HepG2 (cell line): Measurements from ENCODE around the gene BLMH. TPM values are rescaled to one million over a fixed set of nuclear protein-coding genes. Genes with fewer than 3 reads are reported as not detected.
A peak's percentile ranks its signal among the peaks of the same experiment; 100 is the strongest.

ENCODE experiments used
- CREB1 ChIP-seq, 2 experiments: fragments of 450-650 bp in 1 of 2; IDR thresholded peaks; 2 replicates each; pipeline ENCODE4 v1.6.1; 2016 to 2017; ENCODE audit warnings: control low read depth in 1 of 2, mild to moderate bottlenecking in 1 of 2, missing compliant biosample characterization in 1 of 2, missing genetic modification characterization in 1 of 2
- NFE2 ChIP-seq: sonication (generic); formaldehyde crosslinking; IDR thresholded peaks from 2 replicates; pipeline ENCODE4 v1.4.0; 2020; ENCODE audit warnings: missing genetic modification reagents
- PAWR ChIP-seq: sonication (generic); formaldehyde crosslinking; IDR thresholded peaks from 2 replicates; pipeline ENCODE4 v1.4.0; 2020; ENCODE audit warnings: missing genetic modification reagents, mild to moderate bottlenecking, borderline replicate concordance
- RCOR2 ChIP-seq: IDR thresholded peaks from 2 replicates; pipeline ENCODE4 v1.6.1; 2016; ENCODE audit warnings: missing biosample characterization, missing genetic modification reagents
- SMARCC2 ChIP-seq: fragments of 450-650 bp; IDR thresholded peaks from 2 replicates; pipeline ENCODE4 v1.6.1; 2017; ENCODE audit warnings: antibody characterized with exemption, mild to moderate bottlenecking
- ZGPAT ChIP-seq: IDR thresholded peaks from 2 replicates; pipeline ENCODE4 v1.6.1; 2016; ENCODE audit warnings: mild to moderate bottlenecking
- ZNF607 ChIP-seq: sonication (generic); formaldehyde crosslinking; IDR thresholded peaks from 2 replicates; pipeline ENCODE4 v1.5.1; 2020; ENCODE audit warnings: missing genetic modification reagents, mild to moderate bottlenecking, borderline replicate concordance
- ZNF703 ChIP-seq: sonication (generic); formaldehyde crosslinking; IDR thresholded peaks from 2 replicates; pipeline ENCODE4 v1.5.1; 2020; ENCODE audit warnings: missing genetic modification reagents, mild to moderate bottlenecking, moderate library complexity, borderline replicate concordance
- ZNF747 ChIP-seq: sonication (generic); formaldehyde crosslinking; IDR thresholded peaks from 2 replicates; pipeline ENCODE4 v1.8.1; 2023; ENCODE audit warnings: missing genetic modification reagents, mild to moderate bottlenecking, borderline replicate concordance
- ZNF75D ChIP-seq: sonication (generic); formaldehyde crosslinking; IDR thresholded peaks from 2 replicates; pipeline ENCODE4 v1.8.1; 2023; ENCODE audit warnings: missing genetic modification reagents, mild to moderate bottlenecking, borderline replicate concordance
- ZSCAN30 ChIP-seq: sonication (generic); formaldehyde crosslinking; IDR thresholded peaks from 2 replicates; pipeline ENCODE4 v1.5.0; 2020; ENCODE audit warnings: mild to moderate bottlenecking, missing genetic modification reagents
- polyA plus RNA-seq, 8 experiments: library from polyadenylated mRNA; depleted of rRNA in 3 of 8; stranded (reverse) in 7 of 8; unstranded in 1 of 8; fragments of >200 nt; fragmentation: Illumina TruSeq in 4 of 8; extraction: Trizol in 4 of 8; gene quantifications; 2 replicates each; pipeline versions ENCODE4 v1.2.1 to v1.2.3, GENCODE V29; 2011 to 2016; ENCODE audit warnings: low read depth in 4 of 8, missing spikeins in 1 of 8, mixed read lengths in 1 of 8; ENCODE audit not compliant: insufficient read depth in 1 of 8
- total RNA-seq, 5 experiments: library from RNA; depleted of rRNA; stranded (reverse); fragments of >200 nt; fragmentation: Illumina TruSeq; extraction: Trizol; gene quantifications; 2 replicates each; pipeline ENCODE4 v1.2.3, GENCODE V29; 2016; ENCODE audit warnings: low read depth in 1 of 5
- TF ChIP-seq, protein P1 (sequence below): fragments of 450-650 bp; IDR thresholded peaks from 2 replicates; pipeline ENCODE4 v1.6.1; 2017
- TF ChIP-seq, protein P2 (sequence below): sonication (generic); formaldehyde crosslinking; IDR thresholded peaks from 2 replicates; pipeline ENCODE4 v1.5.1; 2020; ENCODE audit warnings: missing genetic modification reagents, mild to moderate bottlenecking, borderline replicate concordance
- TF ChIP-seq, protein P3 (sequence below): sonication (generic); formaldehyde crosslinking; IDR thresholded peaks from 2 replicates; pipeline ENCODE4 v1.9.0; 2021; ENCODE audit warnings: mild to moderate bottlenecking, missing genetic modification reagents
- TF ChIP-seq, protein P4 (sequence below): sonication (generic); formaldehyde crosslinking; conservative IDR thresholded peaks from 2 replicates; pipeline ENCODE4 v1.8.0; 2022; ENCODE audit warnings: missing genetic modification reagents

Gene BLMH
- total and polyA plus RNA-seq, 2 of the 13 experiments (the other 11 are each of a cell fraction or from before 2014, with no cell fraction given), result 12.1 to 41.0 TPM

DNA sequence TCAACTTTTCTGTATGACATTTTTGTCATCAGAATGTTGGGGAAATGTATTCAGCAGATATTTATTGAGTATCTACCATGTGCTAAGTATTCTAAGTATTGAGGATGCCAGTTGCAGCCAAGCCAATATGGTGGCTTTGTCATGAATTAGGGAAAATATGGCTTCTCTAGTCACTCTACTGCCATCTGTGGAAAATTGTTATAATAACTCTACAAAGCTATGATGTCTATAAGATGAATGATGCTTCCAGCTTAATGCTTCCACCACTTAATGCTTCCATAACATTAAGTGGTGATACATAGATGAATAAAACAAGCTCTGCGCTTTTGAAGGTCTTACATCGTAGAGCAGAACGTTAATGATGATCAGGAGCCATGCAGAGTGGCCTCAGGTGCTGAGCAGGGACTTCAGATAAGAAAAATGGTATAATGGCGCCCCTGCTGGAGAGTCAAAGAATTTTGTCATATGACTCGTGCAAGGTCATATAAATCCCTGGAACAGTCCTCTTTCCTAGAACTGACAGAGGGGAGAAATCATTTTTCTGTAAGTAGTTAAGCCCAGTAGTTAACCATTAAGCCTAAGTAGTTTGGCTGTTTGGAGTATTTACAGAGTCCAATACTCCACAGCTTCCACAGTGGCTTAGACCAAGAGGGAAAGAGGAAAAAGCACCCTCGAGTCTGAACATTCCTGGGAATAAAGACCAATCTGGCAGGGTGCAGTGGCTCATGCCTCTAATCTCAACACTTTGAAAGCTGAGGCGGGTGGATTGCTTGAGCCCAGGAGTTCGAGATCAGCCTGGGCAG is 44.8 kb upstream of the BLMH start (continued):
- TF ChIP-seq, protein P1, sequence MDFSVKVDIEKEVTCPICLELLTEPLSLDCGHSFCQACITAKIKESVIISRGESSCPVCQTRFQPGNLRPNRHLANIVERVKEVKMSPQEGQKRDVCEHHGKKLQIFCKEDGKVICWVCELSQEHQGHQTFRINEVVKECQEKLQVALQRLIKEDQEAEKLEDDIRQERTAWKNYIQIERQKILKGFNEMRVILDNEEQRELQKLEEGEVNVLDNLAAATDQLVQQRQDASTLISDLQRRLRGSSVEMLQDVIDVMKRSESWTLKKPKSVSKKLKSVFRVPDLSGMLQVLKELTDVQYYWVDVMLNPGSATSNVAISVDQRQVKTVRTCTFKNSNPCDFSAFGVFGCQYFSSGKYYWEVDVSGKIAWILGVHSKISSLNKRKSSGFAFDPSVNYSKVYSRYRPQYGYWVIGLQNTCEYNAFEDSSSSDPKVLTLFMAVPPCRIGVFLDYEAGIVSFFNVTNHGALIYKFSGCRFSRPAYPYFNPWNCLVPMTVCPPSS, result no peak
- no peak for TF ChIP-seq PAWR (CRISPR knock-in tag)
- no peak for TF ChIP-seq NFE2 (CRISPR knock-in tag)
- TF ChIP-seq, protein P2, sequence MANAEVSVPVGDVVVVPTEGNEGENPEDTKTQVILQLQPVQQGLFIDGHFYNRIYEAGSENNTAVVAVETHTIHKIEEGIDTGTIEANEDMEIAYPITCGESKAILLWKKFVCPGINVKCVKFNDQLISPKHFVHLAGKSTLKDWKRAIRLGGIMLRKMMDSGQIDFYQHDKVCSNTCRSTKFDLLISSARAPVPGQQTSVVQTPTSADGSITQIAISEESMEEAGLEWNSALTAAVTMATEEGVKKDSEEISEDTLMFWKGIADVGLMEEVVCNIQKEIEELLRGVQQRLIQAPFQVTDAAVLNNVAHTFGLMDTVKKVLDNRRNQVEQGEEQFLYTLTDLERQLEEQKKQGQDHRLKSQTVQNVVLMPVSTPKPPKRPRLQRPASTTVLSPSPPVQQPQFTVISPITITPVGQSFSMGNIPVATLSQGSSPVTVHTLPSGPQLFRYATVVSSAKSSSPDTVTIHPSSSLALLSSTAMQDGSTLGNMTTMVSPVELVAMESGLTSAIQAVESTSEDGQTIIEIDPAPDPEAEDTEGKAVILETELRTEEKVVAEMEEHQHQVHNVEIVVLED, result 0 out of 2 replicates have a peak, but pooled peaks have one; percentile 10
- TF ChIP-seq CREB1 (IDR thresholded peaks at IDR 0.05), result peak; percentile 71
- TF ChIP-seq CREB1 (CRISPR knock-in tag; IDR thresholded peaks at IDR 0.05), result no peak
- no peak for TF ChIP-seq ZNF75D
- TF ChIP-seq, protein P3, sequence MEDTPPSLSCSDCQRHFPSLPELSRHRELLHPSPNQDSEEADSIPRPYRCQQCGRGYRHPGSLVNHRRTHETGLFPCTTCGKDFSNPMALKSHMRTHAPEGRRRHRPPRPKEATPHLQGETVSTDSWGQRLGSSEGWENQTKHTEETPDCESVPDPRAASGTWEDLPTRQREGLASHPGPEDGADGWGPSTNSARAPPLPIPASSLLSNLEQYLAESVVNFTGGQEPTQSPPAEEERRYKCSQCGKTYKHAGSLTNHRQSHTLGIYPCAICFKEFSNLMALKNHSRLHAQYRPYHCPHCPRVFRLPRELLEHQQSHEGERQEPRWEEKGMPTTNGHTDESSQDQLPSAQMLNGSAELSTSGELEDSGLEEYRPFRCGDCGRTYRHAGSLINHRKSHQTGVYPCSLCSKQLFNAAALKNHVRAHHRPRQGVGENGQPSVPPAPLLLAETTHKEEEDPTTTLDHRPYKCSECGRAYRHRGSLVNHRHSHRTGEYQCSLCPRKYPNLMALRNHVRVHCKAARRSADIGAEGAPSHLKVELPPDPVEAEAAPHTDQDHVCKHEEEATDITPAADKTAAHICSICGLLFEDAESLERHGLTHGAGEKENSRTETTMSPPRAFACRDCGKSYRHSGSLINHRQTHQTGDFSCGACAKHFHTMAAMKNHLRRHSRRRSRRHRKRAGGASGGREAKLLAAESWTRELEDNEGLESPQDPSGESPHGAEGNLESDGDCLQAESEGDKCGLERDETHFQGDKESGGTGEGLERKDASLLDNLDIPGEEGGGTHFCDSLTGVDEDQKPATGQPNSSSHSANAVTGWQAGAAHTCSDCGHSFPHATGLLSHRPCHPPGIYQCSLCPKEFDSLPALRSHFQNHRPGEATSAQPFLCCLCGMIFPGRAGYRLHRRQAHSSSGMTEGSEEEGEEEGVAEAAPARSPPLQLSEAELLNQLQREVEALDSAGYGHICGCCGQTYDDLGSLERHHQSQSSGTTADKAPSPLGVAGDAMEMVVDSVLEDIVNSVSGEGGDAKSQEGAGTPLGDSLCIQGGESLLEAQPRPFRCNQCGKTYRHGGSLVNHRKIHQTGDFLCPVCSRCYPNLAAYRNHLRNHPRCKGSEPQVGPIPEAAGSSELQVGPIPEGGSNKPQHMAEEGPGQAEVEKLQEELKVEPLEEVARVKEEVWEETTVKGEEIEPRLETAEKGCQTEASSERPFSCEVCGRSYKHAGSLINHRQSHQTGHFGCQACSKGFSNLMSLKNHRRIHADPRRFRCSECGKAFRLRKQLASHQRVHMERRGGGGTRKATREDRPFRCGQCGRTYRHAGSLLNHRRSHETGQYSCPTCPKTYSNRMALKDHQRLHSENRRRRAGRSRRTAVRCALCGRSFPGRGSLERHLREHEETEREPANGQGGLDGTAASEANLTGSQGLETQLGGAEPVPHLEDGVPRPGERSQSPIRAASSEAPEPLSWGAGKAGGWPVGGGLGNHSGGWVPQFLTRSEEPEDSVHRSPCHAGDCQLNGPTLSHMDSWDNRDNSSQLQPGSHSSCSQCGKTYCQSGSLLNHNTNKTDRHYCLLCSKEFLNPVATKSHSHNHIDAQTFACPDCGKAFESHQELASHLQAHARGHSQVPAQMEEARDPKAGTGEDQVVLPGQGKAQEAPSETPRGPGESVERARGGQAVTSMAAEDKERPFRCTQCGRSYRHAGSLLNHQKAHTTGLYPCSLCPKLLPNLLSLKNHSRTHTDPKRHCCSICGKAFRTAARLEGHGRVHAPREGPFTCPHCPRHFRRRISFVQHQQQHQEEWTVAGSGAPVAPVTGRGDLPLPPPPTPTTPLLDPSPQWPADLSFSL (CRISPR knock-in tag), result no peak
- TF ChIP-seq ZNF607, result 0 out of 2 replicates have a peak, but pooled peaks have one; percentile 30
- TF ChIP-seq RCOR2 (CRISPR knock-in tag), result peak; percentile 40; the same call in 1 of the 2 replicates
- no peak for TF ChIP-seq ZNF703
- TF ChIP-seq SMARCC2, result no peak
- peak; percentile 40; the same call in 1 of the 2 replicates for TF ChIP-seq ZNF747 (CRISPR knock-in tag)
- TF ChIP-seq, protein P4, sequence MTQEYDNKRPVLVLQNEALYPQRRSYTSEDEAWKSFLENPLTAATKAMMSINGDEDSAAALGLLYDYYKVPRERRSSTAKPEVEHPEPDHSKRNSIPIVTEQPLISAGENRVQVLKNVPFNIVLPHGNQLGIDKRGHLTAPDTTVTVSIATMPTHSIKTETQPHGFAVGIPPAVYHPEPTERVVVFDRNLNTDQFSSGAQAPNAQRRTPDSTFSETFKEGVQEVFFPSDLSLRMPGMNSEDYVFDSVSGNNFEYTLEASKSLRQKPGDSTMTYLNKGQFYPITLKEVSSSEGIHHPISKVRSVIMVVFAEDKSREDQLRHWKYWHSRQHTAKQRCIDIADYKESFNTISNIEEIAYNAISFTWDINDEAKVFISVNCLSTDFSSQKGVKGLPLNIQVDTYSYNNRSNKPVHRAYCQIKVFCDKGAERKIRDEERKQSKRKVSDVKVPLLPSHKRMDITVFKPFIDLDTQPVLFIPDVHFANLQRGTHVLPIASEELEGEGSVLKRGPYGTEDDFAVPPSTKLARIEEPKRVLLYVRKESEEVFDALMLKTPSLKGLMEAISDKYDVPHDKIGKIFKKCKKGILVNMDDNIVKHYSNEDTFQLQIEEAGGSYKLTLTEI (CRISPR knock-in tag), result no peak
- TF ChIP-seq ZSCAN30 (CRISPR knock-in tag), result no peak
- TF ChIP-seq ZGPAT (CRISPR knock-in tag), result peak; percentile 80
